Uterus (tissue), 2 donors: ENCODE measurements around the gene CDH13.

Source experiments
- POLR2A ChIP-seq, 2 donors: fragments of 450-650 bp; IDR thresholded peaks; one replicate each; pipeline ENCODE4 v1.6.1; 2016; ENCODE audit warnings: antibody characterized with exemption in 2 of 2, mild to moderate bottlenecking in 1 of 2, moderate library complexity in 1 of 2
- TF ChIP-seq, protein P1 (sequence below), 4 experiments: fragments of 200-600 bp in 2 of 4; fragments of 450-650 bp in 2 of 4; sonication (generic) in 2 of 4; IDR thresholded peaks; one replicate each; pipeline ENCODE4 v1.5.1; 2016 to 2019; ENCODE audit warnings: antibody characterized with exemption in 4 of 4, mild to moderate bottlenecking in 2 of 4, moderate library complexity in 1 of 4

DNA sequence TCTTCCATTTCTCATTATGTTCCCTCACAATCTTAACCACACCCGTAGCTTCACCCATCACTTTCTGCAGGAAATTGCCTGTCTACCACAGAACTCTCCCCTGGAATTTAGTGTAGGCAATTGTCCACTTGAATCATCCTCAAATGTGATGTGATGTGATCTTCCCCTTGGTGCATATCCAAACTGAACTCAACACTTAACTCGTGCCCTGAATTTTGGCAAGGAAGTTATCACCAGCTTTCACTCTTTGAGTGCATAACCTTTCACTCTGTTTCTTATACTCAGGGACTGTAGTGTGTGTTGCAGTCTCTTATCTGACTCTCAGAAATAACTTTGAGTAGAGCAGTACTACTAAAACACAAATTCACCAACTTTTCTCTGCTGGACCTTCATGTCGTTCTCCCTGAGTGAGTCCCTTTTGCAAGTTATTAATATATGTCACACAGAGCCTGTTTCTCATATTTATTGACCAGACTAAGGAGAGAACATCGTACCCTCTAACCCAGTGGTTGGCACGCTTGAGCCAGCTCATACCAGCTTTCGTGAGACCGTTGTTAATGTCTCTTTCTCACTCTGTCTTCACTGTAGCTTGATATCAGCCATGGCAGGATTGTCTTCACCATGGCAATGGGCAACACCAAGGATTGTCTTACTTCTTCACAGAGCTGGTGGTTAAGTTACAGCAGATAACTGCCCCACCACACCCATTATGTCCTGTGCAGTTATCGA, 622.1 kb downstream of the CDH13 start:
- TF ChIP-seq, protein P1, sequence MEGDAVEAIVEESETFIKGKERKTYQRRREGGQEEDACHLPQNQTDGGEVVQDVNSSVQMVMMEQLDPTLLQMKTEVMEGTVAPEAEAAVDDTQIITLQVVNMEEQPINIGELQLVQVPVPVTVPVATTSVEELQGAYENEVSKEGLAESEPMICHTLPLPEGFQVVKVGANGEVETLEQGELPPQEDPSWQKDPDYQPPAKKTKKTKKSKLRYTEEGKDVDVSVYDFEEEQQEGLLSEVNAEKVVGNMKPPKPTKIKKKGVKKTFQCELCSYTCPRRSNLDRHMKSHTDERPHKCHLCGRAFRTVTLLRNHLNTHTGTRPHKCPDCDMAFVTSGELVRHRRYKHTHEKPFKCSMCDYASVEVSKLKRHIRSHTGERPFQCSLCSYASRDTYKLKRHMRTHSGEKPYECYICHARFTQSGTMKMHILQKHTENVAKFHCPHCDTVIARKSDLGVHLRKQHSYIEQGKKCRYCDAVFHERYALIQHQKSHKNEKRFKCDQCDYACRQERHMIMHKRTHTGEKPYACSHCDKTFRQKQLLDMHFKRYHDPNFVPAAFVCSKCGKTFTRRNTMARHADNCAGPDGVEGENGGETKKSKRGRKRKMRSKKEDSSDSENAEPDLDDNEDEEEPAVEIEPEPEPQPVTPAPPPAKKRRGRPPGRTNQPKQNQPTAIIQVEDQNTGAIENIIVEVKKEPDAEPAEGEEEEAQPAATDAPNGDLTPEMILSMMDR (IDR thresholded peaks at IDR 0.05), result no peak
- no peak for TF ChIP-seq POLR2A (IDR thresholded peaks at IDR 0.05)
